ENCODE results near the gene VRK3. TPM values are rescaled to one million over a fixed set of nuclear protein-coding genes. Genes with fewer than 3 reads are reported as not detected.

Gene VRK3
- total RNA-seq, 2 experiments from 2014 or later = 65.1 to 65.4 TPM

- Mint-ChIP-seq H3K4me3 (no peak overlapping the region), H3K36me3 (ENCODE audit: low read depth) (peaks cover 87% of the 10 kb centered on the region), H3K27me3 (no peaks in the 10 kb centered on the region), H3K9me3 (no peaks in the 10 kb centered on the region), H3K4me1 (ENCODE audit: low read depth) (peaks cover 4% of the 10 kb centered on the region), H3K27ac (no peak overlapping the region)
- CTCF ChIA-PET = no interaction called here
- POLR2A ChIA-PET = no interaction called here
- TF ChIP-seq CTCF (IDR thresholded peaks at IDR 0.05) = no peak
- no peaks in the 10 kb centered on the region for H3K9me3 ChIP-seq (ENCODE audit: control insufficient read depth in 1 of 2, insufficient read depth in 1 of 2, low read length in 2 of 2)
- H3K27me3 ChIP-seq (ENCODE audit: control insufficient read depth in 1 of 2, insufficient read depth in 2 of 2, low read length in 2 of 2) = no peaks in the 10 kb centered on the region
- intact Hi-C loops (cut with DNase I, micrococcal nuclease) = no loop called here
- DNase-seq (no peak), ATAC-seq (ENCODE audit: poor library complexity) (no peak)
- no peak overlapping the region for H3K27ac ChIP-seq (ENCODE audit: low read depth in 1 of 2, low read length in 2 of 2)
- peaks cover 16% of the 10 kb centered on the region for H3K4me1 ChIP-seq (ENCODE audit: insufficient read depth, low read length)
- H3K4me3 ChIP-seq (ENCODE audit: low read length) = no peak overlapping the region
- H3K36me3 ChIP-seq (ENCODE audit: insufficient read depth, low read length) = peaks cover 73% of the 10 kb centered on the region
These were observed 18.0 kb downstream of the VRK3 start for GRCh38 chr19:50007170-50007569.

- POLR2A ChIA-PET = no interaction called here
These were observed 19.7 kb downstream of the VRK3 start for GRCh38 chr19:50005428-50005827.

GRCh38 chr19:50003810-50004419 lies 21.3 kb downstream of the VRK3 start:
- CTCF ChIA-PET = no interaction called here
- POLR2A ChIA-PET = no interaction called here
- ATAC-seq (ENCODE audit: poor library complexity) (no peak), DNase-seq (peak in 3 of 14 experiments; percentile 24 to 44 (median 28))
- Mint-ChIP-seq H3K27me3 (no peaks in the 10 kb centered on the region), H3K36me3 (ENCODE audit: low read depth) (peaks cover 91% of the 10 kb centered on the region), H3K4me3 (no peak overlapping the region), H3K4me1 (ENCODE audit: low read depth) (peaks cover 4% of the 10 kb centered on the region), H3K9me3 (no peaks in the 10 kb centered on the region), H3K27ac (no peak overlapping the region)
- peaks cover 88% of the 10 kb centered on the region for H3K36me3 ChIP-seq (ENCODE audit: insufficient read depth, low read length)
- peaks cover 16% of the 10 kb centered on the region for H3K4me1 ChIP-seq (ENCODE audit: insufficient read depth, low read length)
- H3K4me3 ChIP-seq (ENCODE audit: low read length) = no peak overlapping the region
- no peaks in the 10 kb centered on the region for H3K9me3 ChIP-seq (ENCODE audit: control insufficient read depth in 1 of 2, insufficient read depth in 1 of 2, low read length in 2 of 2)
- no peak for TF ChIP-seq CTCF (IDR thresholded peaks at IDR 0.05)
- H3K27ac ChIP-seq (ENCODE audit: low read depth in 1 of 2, low read length in 2 of 2) = no peak overlapping the region
- intact Hi-C loops (cut with DNase I, micrococcal nuclease) = no loop called here
- H3K27me3 ChIP-seq (ENCODE audit: control insufficient read depth in 1 of 2, insufficient read depth in 2 of 2, low read length in 2 of 2) = no peaks in the 10 kb centered on the region

More at GRCh38 chr19:50005428-50005827, 19.7 kb downstream of the VRK3 start:
- TF ChIP-seq CTCF (IDR thresholded peaks at IDR 0.05) = no peak
- peaks cover 16% of the 10 kb centered on the region for H3K4me1 ChIP-seq (ENCODE audit: insufficient read depth, low read length)
- no peaks in the 10 kb centered on the region for H3K27me3 ChIP-seq (ENCODE audit: control insufficient read depth in 1 of 2, insufficient read depth in 2 of 2, low read length in 2 of 2)
- no peak overlapping the region for H3K4me3 ChIP-seq (ENCODE audit: low read length)
- no peak overlapping the region for H3K4me3 Mint-ChIP-seq
- H3K4me1 Mint-ChIP-seq (ENCODE audit: low read depth) = peaks cover 4% of the 10 kb centered on the region
- peak in 1 of 14 experiments; percentile 10 for DNase-seq
- H3K27me3 Mint-ChIP-seq = no peaks in the 10 kb centered on the region
- no peak for ATAC-seq (ENCODE audit: poor library complexity)
- H3K27ac Mint-ChIP-seq = no peak overlapping the region
- H3K36me3 Mint-ChIP-seq (ENCODE audit: low read depth) = peaks cover 89% of the 10 kb centered on the region
- no peaks in the 10 kb centered on the region for H3K9me3 ChIP-seq (ENCODE audit: control insufficient read depth in 1 of 2, insufficient read depth in 1 of 2, low read length in 2 of 2)
- intact Hi-C loops (cut with DNase I, micrococcal nuclease) = no loop called here
- CTCF ChIA-PET = no interaction called here
- no peak overlapping the region for H3K27ac ChIP-seq (ENCODE audit: low read depth in 1 of 2, low read length in 2 of 2)
- H3K36me3 ChIP-seq (ENCODE audit: insufficient read depth, low read length) = peaks cover 81% of the 10 kb centered on the region
- H3K9me3 Mint-ChIP-seq = no peaks in the 10 kb centered on the region

All from CD4-positive, alpha-beta T cell (primary cell).